Measurements from ENCODE around the gene KCNG4. TPM values are rescaled to one million over a fixed set of nuclear protein-coding genes. Genes with fewer than 3 reads are reported as not detected.

The KCNG4 gene
- total and polyA plus RNA-seq, 2 of the 8 experiments (the other 6 are each of a cell fraction or from before 2014, with no cell fraction given): not detected

- TF ChIP-seq, protein P1, sequence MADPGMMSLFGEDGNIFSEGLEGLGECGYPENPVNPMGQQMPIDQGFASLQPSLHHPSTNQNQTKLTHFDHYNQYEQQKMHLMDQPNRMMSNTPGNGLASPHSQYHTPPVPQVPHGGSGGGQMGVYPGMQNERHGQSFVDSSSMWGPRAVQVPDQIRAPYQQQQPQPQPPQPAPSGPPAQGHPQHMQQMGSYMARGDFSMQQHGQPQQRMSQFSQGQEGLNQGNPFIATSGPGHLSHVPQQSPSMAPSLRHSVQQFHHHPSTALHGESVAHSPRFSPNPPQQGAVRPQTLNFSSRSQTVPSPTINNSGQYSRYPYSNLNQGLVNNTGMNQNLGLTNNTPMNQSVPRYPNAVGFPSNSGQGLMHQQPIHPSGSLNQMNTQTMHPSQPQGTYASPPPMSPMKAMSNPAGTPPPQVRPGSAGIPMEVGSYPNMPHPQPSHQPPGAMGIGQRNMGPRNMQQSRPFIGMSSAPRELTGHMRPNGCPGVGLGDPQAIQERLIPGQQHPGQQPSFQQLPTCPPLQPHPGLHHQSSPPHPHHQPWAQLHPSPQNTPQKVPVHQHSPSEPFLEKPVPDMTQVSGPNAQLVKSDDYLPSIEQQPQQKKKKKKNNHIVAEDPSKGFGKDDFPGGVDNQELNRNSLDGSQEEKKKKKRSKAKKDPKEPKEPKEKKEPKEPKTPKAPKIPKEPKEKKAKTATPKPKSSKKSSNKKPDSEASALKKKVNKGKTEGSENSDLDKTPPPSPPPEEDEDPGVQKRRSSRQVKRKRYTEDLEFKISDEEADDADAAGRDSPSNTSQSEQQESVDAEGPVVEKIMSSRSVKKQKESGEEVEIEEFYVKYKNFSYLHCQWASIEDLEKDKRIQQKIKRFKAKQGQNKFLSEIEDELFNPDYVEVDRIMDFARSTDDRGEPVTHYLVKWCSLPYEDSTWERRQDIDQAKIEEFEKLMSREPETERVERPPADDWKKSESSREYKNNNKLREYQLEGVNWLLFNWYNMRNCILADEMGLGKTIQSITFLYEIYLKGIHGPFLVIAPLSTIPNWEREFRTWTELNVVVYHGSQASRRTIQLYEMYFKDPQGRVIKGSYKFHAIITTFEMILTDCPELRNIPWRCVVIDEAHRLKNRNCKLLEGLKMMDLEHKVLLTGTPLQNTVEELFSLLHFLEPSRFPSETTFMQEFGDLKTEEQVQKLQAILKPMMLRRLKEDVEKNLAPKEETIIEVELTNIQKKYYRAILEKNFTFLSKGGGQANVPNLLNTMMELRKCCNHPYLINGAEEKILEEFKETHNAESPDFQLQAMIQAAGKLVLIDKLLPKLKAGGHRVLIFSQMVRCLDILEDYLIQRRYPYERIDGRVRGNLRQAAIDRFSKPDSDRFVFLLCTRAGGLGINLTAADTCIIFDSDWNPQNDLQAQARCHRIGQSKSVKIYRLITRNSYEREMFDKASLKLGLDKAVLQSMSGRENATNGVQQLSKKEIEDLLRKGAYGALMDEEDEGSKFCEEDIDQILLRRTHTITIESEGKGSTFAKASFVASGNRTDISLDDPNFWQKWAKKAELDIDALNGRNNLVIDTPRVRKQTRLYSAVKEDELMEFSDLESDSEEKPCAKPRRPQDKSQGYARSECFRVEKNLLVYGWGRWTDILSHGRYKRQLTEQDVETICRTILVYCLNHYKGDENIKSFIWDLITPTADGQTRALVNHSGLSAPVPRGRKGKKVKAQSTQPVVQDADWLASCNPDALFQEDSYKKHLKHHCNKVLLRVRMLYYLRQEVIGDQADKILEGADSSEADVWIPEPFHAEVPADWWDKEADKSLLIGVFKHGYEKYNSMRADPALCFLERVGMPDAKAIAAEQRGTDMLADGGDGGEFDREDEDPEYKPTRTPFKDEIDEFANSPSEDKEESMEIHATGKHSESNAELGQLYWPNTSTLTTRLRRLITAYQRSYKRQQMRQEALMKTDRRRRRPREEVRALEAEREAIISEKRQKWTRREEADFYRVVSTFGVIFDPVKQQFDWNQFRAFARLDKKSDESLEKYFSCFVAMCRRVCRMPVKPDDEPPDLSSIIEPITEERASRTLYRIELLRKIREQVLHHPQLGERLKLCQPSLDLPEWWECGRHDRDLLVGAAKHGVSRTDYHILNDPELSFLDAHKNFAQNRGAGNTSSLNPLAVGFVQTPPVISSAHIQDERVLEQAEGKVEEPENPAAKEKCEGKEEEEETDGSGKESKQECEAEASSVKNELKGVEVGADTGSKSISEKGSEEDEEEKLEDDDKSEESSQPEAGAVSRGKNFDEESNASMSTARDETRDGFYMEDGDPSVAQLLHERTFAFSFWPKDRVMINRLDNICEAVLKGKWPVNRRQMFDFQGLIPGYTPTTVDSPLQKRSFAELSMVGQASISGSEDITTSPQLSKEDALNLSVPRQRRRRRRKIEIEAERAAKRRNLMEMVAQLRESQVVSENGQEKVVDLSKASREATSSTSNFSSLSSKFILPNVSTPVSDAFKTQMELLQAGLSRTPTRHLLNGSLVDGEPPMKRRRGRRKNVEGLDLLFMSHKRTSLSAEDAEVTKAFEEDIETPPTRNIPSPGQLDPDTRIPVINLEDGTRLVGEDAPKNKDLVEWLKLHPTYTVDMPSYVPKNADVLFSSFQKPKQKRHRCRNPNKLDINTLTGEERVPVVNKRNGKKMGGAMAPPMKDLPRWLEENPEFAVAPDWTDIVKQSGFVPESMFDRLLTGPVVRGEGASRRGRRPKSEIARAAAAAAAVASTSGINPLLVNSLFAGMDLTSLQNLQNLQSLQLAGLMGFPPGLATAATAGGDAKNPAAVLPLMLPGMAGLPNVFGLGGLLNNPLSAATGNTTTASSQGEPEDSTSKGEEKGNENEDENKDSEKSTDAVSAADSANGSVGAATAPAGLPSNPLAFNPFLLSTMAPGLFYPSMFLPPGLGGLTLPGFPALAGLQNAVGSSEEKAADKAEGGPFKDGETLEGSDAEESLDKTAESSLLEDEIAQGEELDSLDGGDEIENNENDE (IDR thresholded peaks at IDR 0.05; ENCODE audit: insufficient replicate concordance, low read length): no peak
- TF ChIP-seq TBP (IDR thresholded peaks at IDR 0.05; ENCODE audit: low read depth, low read length) (no peak), EZH2 (IDR thresholded peaks at IDR 0.05; ENCODE audit: low read depth, low read length, severe bottlenecking) (no peak), BRCA1 (IDR thresholded peaks at IDR 0.05; ENCODE audit: low read depth, low read length) (no peak), RFX5 (IDR thresholded peaks at IDR 0.05; ENCODE audit: borderline replicate concordance, low read depth, low read length) (no peak), ATF2 (IDR thresholded peaks at IDR 0.05; ENCODE audit: low read length) (no peak), BCL11A (IDR thresholded peaks at IDR 0.05; ENCODE audit: low read depth in 2 of 2, low read length in 2 of 2) (no peak)
Observed at GRCh38 chr16:84234321-84235241, 5.2 kb downstream of the KCNG4 start (continued).

All from H1 (cell line).